22Rv1 (cell line): ENCODE measurements around the gene HNF1B.

Source experiments
- CTCF ChIP-seq: fragments of 450-650 bp; IDR thresholded peaks from 2 replicates; pipeline ENCODE4 v1.5.1; 2017; ENCODE audit warnings: mild to moderate bottlenecking
- ZFX ChIP-seq: fragments of 450-650 bp; IDR thresholded peaks from 2 replicates; pipeline ENCODE4 v1.6.1; 2017; ENCODE audit warnings: antibody characterized with exemption, borderline replicate concordance

- TF ChIP-seq CTCF, result no peak
- TF ChIP-seq ZFX, result no peak
Measured at GRCh38 chr17:37695726-37696125, 49.1 kb downstream of the HNF1B start.
